Uterus (tissue), 2 donors: ENCODE measurements around the gene COL5A2.

Source experiments
- CTCF ChIP-seq, 4 experiments: fragments of 200-600 bp in 2 of 4; fragments of 450-650 bp in 2 of 4; sonication (generic) in 2 of 4; IDR thresholded peaks; one replicate each; pipeline ENCODE4 v1.5.1; 2016 to 2019; ENCODE audit warnings: antibody characterized with exemption in 4 of 4, mild to moderate bottlenecking in 2 of 4, moderate library complexity in 1 of 4
- POLR2A ChIP-seq, 2 donors: fragments of 450-650 bp; IDR thresholded peaks; one replicate each; pipeline ENCODE4 v1.6.1; 2016; ENCODE audit warnings: antibody characterized with exemption in 2 of 2, mild to moderate bottlenecking in 1 of 2, moderate library complexity in 1 of 2

- TF ChIP-seq POLR2A (IDR thresholded peaks at IDR 0.05) = no peak
- TF ChIP-seq CTCF (IDR thresholded peaks at IDR 0.05) = no peak
Measured at GRCh38 chr2:189199797-189200196, 20.2 kb upstream of the COL5A2 start.
